ENCODE results near the gene RNU1-2.
"Not testable (repeated sequence)": the region's sequence is repeated elsewhere in the genome, so short reads cannot be mapped to it uniquely, and the experiment has no call there.

GRCh38 chr1:16894338-16894737 is 1.4 kb upstream of the RNU1-2 start:
- TF ChIP-seq CTCF (IDR thresholded peaks at IDR 0.05; ENCODE audit: borderline replicate concordance, extremely low read depth, low read length, poor library complexity, severe bottlenecking); EZH2 (IDR thresholded peaks at IDR 0.05; ENCODE audit: borderline replicate concordance, low read depth, low read length, severe bottlenecking): not testable (repeated sequence)
